T-helper 2 cell (primary cell): ENCODE data around the gene GRM8.

Source experiments
- DNase-seq, 5 experiments: peaks; one replicate each; pipeline versions ENCODE4 v3.0.0 to v3.0.0-alpha.2; 2012 to 2022

The GRM8 gene

DNA sequence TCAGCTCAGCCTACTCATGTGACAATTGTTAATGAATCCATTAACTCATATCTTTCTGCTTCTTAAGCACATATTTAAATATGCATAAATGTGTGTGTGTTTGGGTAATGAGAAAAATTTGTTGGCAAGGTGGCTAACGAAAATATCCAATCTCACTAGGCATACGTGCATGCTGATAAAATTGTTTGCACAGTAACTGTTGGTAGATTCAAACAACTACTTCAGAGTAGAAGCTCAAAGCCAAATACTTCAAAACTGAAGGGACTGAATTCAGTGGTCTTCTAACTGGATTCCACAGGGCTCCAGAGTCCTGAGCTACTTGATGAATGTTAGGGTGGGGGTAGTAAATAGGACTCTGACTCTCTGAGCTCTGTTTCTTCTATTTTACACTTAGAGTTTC lies 757.0 kb downstream of the GRM8 start:
- no peak for DNase-seq

GRCh38 chr7:126495001-126495400 lies 757.7 kb downstream of the GRM8 start:
- DNase-seq: no peak

GRCh38 chr7:126493801-126494200 lies 758.9 kb downstream of the GRM8 start:
- no peak for DNase-seq

GRCh38 chr7:126489874-126490273 lies 762.9 kb downstream of the GRM8 start:
- no peak for DNase-seq

- DNase-seq: no peak
Measured at GRCh38 chr7:126487728-126488442, 764.9 kb downstream of the GRM8 start.

GRCh38 chr7:126486806-126487205 lies 765.9 kb downstream of the GRM8 start:
- DNase-seq: no peak

DNA sequence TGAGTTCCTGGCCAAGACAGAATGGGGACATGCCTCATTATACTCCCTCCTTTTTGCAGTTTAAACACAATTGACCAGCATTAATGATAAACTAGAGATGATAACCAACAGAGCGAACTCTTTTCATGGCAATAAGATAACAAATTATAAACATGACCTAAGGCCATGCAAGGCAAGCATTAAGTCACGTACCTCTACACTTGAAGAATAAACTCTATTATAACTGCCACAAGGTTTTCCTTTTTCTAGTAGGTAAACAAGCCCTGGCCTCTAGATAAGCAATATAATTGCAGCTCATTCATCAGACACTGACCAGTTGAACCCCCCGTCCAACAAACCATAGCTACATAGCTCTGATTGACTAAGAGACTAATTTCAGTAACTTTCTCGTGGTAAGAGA lies 767.0 kb downstream of the GRM8 start:
- no peak for DNase-seq

- no peak for DNase-seq
Measured at GRCh38 chr7:126483972-126484371, 768.8 kb downstream of the GRM8 start.

DNA sequence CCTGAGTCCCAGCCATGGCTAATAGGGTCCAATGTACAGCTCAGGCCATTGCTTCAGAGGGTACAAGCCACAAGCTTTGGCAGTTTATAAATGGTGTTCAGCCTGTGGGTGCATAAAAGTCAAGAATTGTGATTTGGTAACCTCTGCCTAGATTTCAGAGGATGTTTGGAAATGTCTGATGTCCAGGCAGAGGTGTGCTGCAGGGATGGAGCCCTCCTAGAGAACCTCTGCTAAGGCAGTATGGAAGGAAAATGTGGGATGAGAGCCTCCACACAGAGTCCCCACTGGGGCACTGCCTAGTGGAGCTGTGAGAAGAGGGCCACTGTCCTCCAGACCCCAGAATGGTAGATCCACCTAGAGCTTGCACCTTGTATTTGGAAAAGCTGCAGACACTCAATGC lies 779.9 kb downstream of the GRM8 start:
- DNase-seq: no peak

DNA sequence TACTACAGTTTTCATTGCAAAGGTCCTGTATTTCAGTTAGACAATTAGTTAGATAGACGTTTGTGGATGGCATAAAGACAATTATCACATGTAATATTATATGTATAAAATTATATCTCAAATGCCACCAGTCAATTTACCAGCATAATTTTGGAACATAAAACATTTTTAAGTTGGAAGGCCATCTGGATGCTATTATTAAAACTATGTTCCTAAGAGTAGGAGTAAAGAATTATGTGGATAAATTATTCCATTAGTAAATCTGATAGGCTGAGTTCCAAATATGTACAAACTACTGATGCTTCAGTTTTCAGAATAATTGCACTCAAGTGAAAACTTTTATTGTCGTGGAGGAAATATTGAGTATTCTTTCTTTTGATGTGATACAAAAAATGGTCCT lies 790.3 kb downstream of the GRM8 start:
- DNase-seq: no peak

DNA sequence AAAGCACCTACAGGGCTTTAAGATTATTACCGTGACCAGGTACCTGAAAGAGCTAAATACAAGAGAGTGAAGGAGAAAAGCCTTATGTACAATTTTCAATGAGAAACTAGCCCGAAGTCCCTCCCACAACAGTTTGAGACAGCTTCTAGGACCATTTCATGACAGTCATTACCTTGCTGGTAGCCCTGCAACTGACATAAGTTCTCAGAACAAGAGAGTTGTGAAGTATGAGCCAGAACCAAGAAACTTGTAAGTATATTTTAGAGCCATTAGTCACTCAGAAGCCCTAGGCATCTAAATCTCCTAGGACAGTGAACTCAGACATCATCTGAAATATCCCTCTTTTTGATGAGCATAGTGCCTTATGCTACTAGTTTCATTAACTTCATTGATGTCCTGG lies 792.1 kb downstream of the GRM8 start:
- no peak for DNase-seq

GRCh38 chr7:126453104-126453503 lies 799.6 kb downstream of the GRM8 start:
- no peak for DNase-seq

DNA sequence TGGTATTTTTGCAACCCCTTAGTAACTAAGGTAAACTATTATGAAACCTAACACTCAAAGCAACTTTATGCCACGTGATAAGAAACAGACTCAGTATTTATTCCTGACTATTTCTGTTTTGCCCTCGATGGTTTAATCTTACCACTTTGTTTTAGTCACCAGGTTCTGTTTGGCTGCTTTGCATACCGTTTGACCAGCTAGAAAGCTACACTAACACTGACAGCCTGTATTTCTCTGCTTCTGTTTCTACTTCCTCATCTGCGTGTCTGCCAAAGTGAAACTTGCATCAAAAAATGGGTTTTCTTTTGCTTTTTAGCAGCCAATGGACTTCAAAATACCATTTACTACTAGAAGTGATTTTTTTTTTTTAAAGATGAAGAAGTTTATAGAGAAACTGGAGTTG lies 802.5 kb downstream of the GRM8 start:
- no peak for DNase-seq

- DNase-seq: no peak
Measured at GRCh38 chr7:126449611-126450268, 803.0 kb downstream of the GRM8 start.

- DNase-seq: no peak
Measured at GRCh38 chr7:126447984-126448383, 804.8 kb downstream of the GRM8 start.

DNA sequence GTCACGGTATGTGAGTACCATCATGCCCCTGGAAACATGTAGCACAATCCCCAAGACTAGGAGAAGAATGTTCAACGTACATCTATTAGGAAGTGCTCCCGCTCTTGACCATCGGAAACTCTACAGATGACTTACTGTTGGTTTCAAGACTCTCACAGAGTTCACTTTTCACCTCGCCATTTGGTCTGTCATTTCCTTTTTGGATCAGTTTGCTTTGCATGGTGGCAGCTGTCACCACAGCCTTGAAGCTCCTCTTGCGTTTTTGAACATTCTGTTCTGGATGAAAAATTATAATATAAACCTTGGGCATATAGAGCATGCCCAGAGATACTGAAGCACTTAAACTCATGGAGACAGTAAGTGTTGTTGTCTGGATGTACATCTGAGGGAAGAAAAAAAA lies 806.8 kb downstream of the GRM8 start:
- DNase-seq: no peak

DNA sequence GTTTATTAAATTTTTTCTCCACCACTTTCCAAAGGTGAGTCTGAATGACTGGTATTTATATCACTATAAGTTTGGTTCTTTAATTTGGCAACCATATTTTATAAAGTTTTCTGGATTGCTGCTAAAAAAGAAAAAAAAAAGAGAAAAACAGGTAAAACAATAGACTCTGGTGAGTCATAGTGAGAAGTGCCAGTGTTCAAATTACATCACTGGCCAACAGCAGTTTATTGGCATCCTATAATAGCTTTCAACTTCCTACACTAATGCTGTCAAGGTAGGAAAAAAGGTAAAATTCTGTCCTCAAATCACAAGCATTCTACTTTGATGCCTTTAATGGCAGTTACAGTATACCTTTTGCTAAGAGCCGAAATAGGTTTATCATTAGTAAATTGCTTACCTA lies 808.8 kb downstream of the GRM8 start:
- no peak for DNase-seq

- DNase-seq: no peak
Measured at GRCh38 chr7:126442908-126443307, 809.8 kb downstream of the GRM8 start.

GRCh38 chr7:126441745-126442144 lies 811.0 kb downstream of the GRM8 start:
- DNase-seq: no peak

- no peak for DNase-seq
Measured at GRCh38 chr7:126440542-126440941, 812.2 kb downstream of the GRM8 start.

- DNase-seq: no peak
Measured at GRCh38 chr7:126436213-126436868, 816.4 kb downstream of the GRM8 start.

- no peak for DNase-seq
Measured at GRCh38 chr7:126426652-126427051, 826.1 kb downstream of the GRM8 start.

DNA sequence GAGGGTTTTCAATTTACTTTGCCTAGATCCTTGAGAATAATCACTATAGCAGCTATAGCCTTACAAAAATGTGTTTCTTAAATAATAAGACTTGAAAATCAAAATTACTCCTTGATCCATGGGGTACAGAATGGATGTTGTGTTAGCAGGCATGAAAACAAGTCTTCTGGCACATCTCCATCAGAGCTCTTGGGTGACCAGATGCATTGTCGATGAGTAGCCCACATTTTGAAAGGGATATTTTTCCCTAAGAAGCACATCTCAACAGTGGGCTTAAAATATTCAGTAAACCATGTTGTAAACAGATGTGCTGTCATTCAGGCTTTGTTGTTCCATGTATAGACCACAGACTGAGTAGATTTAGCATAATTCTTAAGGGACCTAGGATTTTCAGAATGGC lies 827.8 kb downstream of the GRM8 start:
- DNase-seq: no peak

DNA sequence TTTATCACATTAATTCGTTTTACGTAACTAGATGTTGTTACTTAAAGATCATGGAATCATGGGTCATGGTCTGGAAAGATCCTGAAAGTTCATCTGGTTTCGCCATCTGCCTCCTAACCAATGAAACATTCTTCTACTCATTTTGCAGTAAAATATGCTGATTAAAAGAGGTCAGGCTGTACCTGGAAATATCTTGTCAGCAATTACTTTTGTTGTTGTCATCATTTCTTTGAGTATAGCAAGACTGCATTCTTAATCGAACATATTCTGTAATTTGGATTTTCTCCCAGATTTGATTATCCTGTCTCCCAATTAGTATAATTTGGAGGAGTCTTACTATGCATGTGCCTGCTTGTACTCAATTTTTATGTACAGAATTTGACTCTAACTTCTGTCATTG lies 833.7 kb downstream of the GRM8 start:
- DNase-seq: no peak
